Loucy (cell line): ENCODE measurements around the gene CYB5R3.

Experiments
- EZH2phosphoT487 ChIP-seq: fragments of 200-600 bp; IDR thresholded peaks from 2 replicates; pipeline ENCODE4 v1.6.1; 2018; ENCODE audit warnings: antibody characterized with exemption, mild to moderate bottlenecking, moderate library complexity, borderline replicate concordance
- TF ChIP-seq, protein P1 (sequence below): fragments of 200-600 bp; sonication (generic); conservative IDR thresholded peaks from 2 replicates; pipeline ENCODE4 v1.5.1; 2014; ENCODE audit warnings: mild to moderate bottlenecking, antibody characterized with exemption, low read length

DNA sequence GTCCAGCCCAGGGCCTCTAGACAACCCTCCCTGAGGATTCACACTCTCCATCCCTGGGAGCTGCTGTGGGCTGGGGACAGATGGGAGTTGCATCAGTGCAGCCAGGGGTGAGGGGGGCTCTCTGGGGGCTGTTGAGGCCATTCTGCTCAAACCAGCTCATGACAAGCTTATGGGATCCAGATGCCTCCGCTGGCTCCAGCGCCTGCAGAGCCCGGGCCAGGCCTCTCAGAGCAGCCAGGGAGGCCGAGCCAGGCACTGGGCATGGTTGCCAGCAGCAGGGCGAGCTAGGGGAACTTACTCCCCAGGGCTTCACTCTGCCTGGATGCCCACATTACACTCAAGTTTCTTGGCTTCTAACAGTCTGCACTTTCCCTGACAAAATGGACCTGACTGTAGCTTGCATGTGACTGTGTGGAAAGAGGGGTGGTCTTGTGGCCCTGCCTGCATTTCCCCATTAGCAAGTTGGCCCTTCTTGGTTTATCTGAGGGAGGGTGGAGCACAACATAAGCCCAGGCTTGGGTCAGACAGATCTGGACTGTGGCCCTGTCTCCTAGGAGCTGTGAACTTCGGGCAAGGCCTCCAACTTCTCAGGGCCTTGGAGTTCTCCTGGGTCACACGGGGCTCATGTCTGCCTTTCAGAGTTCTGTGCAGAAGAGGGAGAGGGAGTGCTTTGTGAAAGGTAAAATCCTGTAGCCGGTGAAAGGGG, 34.5 kb upstream of the CYB5R3 start:
- TF ChIP-seq, protein P1, sequence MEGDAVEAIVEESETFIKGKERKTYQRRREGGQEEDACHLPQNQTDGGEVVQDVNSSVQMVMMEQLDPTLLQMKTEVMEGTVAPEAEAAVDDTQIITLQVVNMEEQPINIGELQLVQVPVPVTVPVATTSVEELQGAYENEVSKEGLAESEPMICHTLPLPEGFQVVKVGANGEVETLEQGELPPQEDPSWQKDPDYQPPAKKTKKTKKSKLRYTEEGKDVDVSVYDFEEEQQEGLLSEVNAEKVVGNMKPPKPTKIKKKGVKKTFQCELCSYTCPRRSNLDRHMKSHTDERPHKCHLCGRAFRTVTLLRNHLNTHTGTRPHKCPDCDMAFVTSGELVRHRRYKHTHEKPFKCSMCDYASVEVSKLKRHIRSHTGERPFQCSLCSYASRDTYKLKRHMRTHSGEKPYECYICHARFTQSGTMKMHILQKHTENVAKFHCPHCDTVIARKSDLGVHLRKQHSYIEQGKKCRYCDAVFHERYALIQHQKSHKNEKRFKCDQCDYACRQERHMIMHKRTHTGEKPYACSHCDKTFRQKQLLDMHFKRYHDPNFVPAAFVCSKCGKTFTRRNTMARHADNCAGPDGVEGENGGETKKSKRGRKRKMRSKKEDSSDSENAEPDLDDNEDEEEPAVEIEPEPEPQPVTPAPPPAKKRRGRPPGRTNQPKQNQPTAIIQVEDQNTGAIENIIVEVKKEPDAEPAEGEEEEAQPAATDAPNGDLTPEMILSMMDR, result no peak
- TF ChIP-seq EZH2phosphoT487, result no peak
